GM21526 (cell line): ENCODE results near the gene LETM1.

Experiments used
- ATAC-seq: cut with Tn5 transposase; IDR thresholded peaks from one replicate; pipeline ENCODE4 v1.9.1; 2021; ENCODE audit warnings: moderate library complexity; ENCODE audit not compliant: unreplicated experiment, low FRiP score

Gene LETM1

GRCh38 chr4:1830642-1831228 lies 25.2 kb downstream of the LETM1 start:
- no peak for ATAC-seq

- ATAC-seq = no peak
Measured at GRCh38 chr4:1830234-1830633, 25.7 kb downstream of the LETM1 start.

GRCh38 chr4:1826531-1827350 lies 29.2 kb downstream of the LETM1 start:
- ATAC-seq = no peak

GRCh38 chr4:1825326-1825725 lies 30.6 kb downstream of the LETM1 start:
- no peak for ATAC-seq

- no peak for ATAC-seq
Measured at GRCh38 chr4:1824746-1825145, 31.2 kb downstream of the LETM1 start.

GRCh38 chr4:1823545-1823932 lies 32.4 kb downstream of the LETM1 start:
- no peak for ATAC-seq

- ATAC-seq = no peak
Measured at GRCh38 chr4:1822568-1823544, 33.1 kb downstream of the LETM1 start.

GRCh38 chr4:1821679-1822567 lies 34.0 kb downstream of the LETM1 start:
- no peak for ATAC-seq

- ATAC-seq = no peak
Measured at GRCh38 chr4:1819816-1820215, 36.1 kb downstream of the LETM1 start.

GRCh38 chr4:1819284-1819683 lies 36.7 kb downstream of the LETM1 start:
- no peak for ATAC-seq

- no peak for ATAC-seq
Measured at GRCh38 chr4:1815997-1816860, 39.7 kb downstream of the LETM1 start.

- ATAC-seq = no peak
Measured at GRCh38 chr4:1815096-1815996, 40.6 kb downstream of the LETM1 start.

- no peak for ATAC-seq
Measured at GRCh38 chr4:1814453-1814852, 41.5 kb downstream of the LETM1 start.

- no peak for ATAC-seq
Measured at GRCh38 chr4:1813915-1814314, 42.0 kb downstream of the LETM1 start.

- no peak for ATAC-seq
Measured at GRCh38 chr4:1813231-1813630, 42.7 kb downstream of the LETM1 start.

GRCh38 chr4:1812720-1813119 lies 43.2 kb downstream of the LETM1 start:
- ATAC-seq = no peak

- ATAC-seq = no peak
Measured at GRCh38 chr4:1810765-1811164, 45.2 kb downstream of the LETM1 start.
